ENCODE measurements around the gene ZNF831.

The ZNF831 gene

DNA sequence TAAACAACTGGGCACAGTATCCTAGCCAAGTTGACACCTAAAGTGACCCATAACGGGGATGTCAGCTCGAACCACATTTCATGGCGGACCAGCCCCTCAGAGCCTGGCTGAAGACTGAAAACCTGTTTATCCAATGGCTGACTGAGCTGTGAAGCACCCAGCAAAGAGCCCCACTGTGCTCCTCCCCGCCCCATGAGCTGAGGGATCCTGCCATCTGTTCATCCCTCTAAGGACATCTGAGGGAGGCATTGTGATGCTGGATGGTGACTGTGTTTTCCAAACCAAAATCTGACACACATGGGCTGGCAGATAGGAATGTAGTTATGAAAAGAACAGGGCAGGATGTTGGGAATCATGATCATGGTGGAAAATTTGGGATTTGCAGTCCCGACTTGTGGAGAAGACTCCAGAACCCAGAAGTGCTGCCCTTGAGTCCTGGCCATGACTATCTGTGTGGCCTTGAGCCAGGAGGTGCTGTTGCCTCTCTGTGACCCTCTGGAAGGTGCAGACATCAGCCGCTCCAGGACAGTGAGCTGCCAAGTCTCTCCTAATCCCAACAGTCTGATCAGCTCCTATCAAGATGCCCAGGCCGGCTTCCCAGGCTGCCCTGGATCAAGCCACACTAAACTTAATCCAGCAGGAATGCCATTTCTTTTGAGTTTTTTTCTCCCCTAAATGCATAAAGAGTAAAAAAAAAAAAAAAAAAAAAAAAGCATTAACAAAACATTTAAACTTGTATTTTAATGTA is 142.5 kb downstream of the ZNF831 start:
- no peak for DNase-seq (ENCODE audit: low spot score)

DNA sequence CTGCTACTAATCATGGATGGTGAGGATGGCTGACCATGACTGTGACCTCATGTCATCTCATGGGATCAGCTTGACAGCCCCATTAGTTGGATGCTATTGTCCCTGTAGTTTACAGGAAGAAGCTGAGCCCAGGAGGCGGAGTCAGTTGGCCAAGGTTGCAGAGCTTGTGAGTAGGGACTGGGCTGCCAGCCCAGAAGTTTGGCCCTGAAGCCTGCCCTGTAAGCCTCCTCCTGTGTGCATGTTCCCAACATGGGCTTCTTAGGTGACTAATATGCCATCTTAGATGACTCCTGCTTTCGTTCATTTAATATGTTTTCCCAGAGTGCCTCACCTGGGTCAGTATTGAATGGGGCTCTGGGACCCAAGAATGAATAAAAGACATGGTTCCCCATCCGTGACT is 143.6 kb downstream of the ZNF831 start:
- no peak for DNase-seq (ENCODE audit: low spot score)
